HG02759 (cell line): ENCODE results near the gene TBL3.

Experiments used
- ATAC-seq: cut with Tn5 transposase; IDR thresholded peaks from one replicate; pipeline ENCODE4 v1.9.1; 2021; ENCODE audit warnings: mild to moderate bottlenecking, moderate library complexity; ENCODE audit not compliant: unreplicated experiment

The TBL3 gene

GRCh38 chr16:1963806-1964505, 7.9 kb upstream of the TBL3 start:
- peak; percentile 1 for ATAC-seq

GRCh38 chr16:1964506-1965395, 7.1 kb upstream of the TBL3 start, which contains the start of gene RPS2:
Gene RPS2, minus strand, starts transcription at chr16:1964826. Its CDS starts 201 bp downstream, at chr16:1964625.
- ATAC-seq: peak; percentile 87

DNA sequence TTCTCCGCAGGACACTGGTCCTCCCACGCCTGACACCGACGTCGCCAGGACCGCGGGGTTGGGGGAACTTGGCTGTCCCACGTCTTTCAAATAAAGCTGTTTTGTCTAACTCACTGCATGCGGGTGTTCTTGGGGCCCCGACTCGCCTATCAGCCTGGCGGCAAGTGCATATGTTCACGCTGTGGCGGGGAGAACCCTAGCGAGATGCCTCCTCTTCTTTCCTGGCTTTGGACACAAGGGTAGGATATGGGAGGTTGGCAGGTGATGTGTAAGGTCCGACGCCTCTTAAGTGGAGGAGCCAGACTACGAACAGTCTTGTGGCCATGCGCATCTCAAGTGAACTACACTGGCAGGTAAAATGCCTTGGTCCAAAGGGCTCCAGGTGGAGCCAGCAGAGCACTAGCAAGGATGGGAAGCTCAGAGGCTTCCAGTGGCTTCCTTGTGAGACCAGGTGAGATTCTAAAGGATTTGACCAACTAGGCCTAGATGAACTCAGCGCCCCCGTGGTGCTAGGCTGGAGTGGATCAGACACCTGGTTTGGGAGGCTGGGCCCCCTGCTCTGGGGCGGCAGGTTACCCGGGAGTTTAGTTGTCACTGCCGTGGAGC, 6.4 kb upstream of the TBL3 start:
- no peak for ATAC-seq

DNA sequence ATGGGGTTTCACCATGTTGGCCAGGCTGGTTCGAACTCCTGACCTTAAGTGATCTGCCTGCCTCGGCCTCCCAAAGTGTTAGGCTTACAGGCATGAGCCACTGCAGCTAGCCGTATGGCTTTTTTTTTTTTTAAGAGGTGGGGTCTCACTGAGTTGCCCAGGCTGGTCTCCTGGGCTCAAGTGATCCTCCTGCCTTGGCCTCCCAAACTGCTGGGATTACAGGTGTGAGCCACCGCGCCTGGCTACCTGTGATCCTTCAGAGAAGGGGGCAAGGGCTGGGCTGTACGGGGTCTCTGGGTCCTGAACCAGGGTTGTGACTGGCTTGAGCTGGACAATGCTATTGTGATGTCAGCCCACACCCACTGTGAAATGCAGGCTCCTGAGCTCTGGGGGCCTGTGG, 5.4 kb upstream of the TBL3 start, which contains the start of gene RNF151:
Gene RNF151 (plus strand): TSS at position 397 of the 400 bp plus-strand sequence. CDS start 26 bp downstream, outside the sequence.
- ATAC-seq: no peak

DNA sequence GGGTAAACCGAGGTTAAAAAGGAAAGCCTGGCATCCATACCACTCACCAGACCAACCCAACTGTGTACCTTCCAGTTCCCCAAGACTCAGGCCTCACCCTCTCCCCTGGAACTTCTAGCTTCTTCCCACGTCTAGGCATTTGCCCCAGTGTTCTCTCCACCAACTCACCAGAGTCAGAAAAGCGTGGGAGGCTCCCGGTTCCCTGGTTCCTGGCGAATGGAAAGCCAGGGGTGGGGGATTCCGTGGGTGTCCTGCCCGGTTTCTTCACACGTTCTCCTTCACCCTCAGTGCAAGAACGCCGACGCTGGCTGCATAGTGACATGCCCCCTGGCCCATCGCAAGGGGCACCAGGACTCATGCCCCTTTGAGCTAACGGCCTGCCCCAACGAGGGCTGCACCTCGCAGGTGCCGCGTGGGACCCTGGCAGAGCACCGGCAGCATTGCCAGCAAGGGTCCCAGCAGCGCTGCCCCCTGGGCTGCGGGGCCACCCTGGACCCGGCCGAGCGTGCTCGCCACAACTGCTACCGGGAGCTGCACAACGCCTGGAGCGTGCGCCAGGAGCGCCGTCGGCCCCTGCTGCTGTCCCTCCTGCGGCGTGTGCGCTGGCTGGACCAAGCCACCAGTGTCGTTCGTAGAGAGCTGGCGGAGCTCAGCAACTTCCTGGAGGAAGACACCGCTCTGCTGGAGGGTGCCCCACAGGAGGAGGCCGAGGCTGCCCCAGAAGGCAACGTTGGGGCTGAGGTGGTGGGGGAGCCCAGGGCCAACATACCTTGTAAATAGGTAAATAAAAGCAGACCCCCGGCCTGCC, 3.5 kb upstream of the TBL3 start:
- no peak for ATAC-seq

- ATAC-seq: no peak
Observed at GRCh38 chr16:1972490-1972877, 631 bp downstream of the TBL3 start.

DNA sequence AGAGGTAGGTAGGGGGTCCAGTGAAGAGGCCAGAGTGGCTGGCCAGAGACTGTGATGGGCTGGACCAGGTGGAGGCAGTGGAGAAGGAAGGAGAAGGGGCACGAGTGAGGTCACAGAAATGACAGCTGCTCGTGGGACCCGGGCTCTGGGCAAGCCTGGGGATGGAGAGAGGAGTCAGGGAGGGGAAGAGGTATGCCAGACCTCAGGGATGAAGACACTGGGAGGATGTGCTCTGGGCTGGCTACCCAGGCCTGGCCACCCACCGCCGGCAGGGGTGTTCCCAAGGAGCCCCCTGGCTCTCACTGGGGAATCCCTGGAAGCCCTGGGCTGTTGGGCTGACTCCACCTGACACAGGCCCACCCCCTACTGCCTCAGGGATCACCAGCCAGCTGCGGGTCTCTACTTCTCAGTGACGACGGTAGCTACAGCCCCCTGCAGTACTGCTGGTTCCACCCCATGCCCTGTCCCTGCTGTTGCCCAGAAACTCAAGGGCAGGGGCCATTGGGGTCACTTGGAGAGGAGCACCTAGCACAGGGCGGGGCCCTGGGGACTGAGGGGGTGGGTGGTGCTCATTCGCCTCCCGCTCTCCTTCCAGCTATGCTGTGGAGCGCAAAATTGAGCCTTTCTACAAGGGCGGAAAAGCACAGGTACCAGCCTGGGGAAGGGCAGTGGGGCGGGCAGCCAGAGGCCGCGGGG, 1.8 kb downstream of the TBL3 start:
- ATAC-seq: no peak

- no peak for ATAC-seq
Observed at GRCh38 chr16:1974157-1975070, 2.6 kb downstream of the TBL3 start.

DNA sequence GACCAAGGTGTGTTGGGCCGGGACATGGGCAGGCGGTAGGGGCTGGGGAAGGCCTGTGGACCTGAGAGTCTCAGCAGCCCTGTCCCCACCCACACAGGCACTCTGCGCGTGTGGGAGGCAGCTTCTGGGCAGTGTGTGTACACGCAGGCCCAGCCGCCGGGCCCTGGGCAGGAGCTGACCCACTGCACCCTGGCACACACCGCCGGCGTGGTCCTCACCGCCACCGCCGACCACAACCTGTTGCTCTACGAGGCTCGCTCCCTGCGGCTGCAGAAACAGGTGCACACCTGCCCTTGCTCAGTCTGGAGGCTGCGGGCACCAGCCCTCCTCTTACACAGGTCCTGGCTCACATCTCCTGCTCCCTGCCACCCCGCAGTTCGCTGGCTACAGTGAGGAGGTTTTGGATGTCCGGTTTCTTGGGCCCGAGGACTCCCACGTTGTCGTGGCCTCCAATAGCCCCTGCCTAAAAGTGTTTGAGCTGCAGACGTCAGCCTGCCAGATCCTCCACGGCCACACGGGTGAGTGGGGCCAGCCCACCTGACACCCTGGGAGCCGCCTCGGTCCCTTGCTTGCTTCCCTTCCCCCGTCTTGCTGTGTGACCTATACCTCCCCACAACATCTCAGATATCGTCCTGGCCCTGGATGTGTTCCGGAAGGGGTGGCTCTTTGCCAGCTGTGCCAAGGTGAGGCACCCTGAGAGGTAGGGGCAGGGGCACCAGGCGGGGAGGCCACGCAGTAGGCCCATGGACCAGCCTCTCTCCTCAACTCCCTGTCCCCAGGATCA, 3.8 kb downstream of the TBL3 start:
- ATAC-seq: no peak

DNA sequence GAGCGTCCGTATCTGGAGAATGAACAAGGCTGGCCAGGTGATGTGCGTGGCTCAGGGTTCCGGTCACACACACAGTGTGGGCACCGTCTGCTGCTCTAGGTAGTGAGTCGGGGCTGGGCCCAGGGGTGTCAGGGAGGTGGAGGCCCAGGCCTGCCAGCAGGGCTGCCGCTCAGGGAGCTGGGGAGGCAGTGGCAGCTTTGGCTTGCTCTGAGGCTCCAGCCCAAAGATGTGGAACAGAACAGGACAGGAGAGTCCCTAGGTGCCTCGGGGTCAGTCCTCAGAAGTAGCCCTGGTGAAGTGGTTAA, 4.3 kb downstream of the TBL3 start:
- ATAC-seq: no peak

- no peak for ATAC-seq
Observed at GRCh38 chr16:1976951-1977874, 5.4 kb downstream of the TBL3 start.

DNA sequence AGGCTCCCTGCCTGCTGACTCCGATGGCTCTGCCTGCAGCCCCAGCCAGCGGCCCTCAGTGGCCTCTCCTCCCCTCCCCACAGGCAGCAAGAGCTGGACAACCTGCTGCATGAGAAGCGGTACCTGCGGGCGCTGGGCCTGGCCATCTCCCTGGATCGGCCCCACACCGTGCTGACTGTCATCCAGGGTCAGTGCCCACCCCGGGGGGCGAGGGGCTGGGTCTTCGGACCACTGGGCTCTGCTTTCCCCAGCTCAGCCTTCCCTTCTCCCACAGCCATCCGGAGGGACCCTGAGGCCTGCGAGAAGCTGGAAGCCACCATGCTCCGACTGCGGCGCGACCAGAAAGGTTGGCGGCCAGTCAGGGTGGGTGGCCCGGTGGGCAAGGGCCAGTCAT, 6.0 kb downstream of the TBL3 start:
- ATAC-seq: no peak

GRCh38 chr16:1978476-1979120, 6.7 kb downstream of the TBL3 start:
- no peak for ATAC-seq

DNA sequence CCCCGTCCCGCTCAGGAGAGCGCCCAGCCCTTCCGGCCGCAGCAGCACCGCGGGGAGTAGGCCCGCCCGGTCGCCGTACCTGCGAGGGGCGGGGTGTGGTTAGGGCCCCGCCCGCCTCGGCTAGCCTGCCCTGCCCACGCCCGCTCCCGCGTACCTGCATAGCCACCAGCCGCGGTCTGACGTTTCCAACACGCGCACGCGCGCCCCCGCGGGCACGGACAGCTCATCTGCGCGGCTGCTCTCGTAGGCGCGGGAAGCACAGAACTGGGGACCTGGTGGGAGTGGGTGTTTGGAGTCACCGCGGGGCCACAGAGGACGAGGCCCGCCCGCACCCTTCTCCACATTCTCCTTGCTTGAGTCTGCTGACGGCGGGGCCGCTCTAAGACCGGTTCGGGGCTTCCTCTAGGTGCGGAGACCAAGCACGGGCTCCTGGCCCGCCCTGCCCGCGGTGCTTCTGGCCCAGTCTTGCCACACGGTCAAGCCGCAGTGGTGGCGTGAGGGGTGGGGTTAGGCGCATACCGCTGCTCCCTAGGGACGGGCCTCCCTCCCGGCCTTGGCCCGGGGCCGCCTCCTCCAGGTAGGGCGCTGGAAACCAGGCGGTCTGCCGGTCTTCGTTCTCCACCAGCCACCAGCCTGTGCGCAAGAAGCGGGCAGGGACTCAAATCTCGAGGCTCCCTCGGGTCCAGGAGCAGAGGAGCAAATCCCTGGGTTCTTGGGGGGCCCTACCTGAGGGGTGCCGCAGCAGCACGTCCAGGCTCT, 7.6 kb downstream of the TBL3 start:
- no peak for ATAC-seq

DNA sequence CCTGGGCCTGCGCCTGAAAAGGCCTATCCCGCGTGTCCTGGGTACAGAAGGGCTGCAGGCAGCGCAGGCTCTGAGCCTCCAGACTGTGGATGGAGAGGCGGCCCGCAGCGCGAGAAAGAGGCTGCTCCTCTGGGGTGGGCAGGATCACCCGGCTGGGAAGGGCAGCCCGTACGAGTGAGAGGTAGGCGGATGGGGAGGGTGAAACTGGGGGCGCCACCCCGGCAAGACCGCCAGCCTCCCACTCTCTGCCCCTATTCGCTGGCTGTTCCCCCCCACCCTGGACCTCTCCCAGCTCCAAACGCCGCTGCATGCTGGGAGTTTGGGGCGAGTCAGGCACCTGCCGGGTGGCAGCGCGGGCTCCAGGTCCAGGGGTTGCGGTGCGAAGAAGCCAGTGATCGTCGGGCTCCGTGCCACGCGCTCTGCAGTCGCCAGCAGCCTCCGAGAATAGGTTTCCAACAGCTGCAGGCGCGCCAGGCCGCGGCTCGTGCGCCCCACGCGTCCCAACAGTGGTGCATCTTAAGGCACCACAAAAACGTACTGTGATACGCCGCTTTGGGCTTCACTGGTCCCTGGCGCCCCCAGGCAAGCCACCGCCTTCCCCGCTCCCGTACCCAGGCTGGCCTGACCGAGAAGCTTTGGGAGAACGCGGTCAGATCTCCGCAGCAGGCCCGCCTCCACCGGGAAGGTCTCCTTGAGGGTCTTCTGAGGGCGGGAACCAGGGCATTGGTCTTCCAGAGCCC, 8.3 kb downstream of the TBL3 start:
- no peak for ATAC-seq

DNA sequence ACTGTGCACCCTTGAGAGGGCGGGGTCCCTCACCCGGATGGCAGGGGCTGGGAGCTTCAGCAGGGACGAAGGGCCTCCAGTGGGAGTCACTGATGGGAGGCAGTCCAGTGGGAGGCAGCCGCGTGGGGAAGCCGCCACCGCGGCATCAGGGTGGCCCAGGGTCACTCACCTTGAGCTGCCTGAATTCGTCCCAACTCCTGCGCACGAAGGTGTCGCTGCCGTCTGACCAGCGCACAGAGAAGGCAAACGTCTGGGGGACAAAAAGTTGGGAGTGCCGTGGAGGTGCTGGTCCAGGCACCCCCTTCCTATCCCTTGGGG, 8.9 kb downstream of the TBL3 start:
- no peak for ATAC-seq
